SK-N-SH (cell line): Measurements from ENCODE around the gene SPAG5. TPM values are rescaled to one million over a fixed set of nuclear protein-coding genes. Genes with fewer than 3 reads are reported as not detected.

Experiments used
- CTCF ChIA-PET: fragments of 300-600, 350-600 bp; formaldehyde crosslinking; extraction: SDS; loops from one replicate; lab custom pipeline; 2021; lab: Yijun Ruan, JAX
- POLR2A ChIA-PET: fragments of 350-600 bp; sonication (Branson Sonifier 250); formaldehyde crosslinking; extraction: SDS; loops from one replicate; lab custom pipeline; 2020; ENCODE audit warnings: antibody characterized with exemption, inconsistent platforms; lab: Yijun Ruan, JAX
- DNase-seq: peaks from one replicate; pipeline ENCODE4 v3.0.0; 2012
- H2AFZ ChIP-seq: fragments of 200-600 bp; sonication (generic); 2 replicates; pipeline ENCODE4 v1.8.1; 2016; ENCODE audit warnings: antibody characterized with exemption, mild to moderate bottlenecking, low read depth
- H3F3A ChIP-seq: fragments of 200-600 bp; sonication (generic); replicated peaks from 2 replicates; pipeline ENCODE3; 2016; ENCODE audit warnings: antibody characterized with exemption, mild to moderate bottlenecking; ENCODE audit not compliant: insufficient read depth
- H3K27ac ChIP-seq, 2 experiments: fragments of 200-500 bp in 1 of 2; fragments of 200-600 bp in 1 of 2; sonication (Bioruptor generic) in 1 of 2; sonication (generic), shearing (Covaris generic) in 1 of 2; 2 replicates each; pipeline versions ENCODE4 v1.5.1 to v1.6.1; 2014 to 2016; ENCODE audit warnings: low read depth in 2 of 2, inconsistent platforms in 1 of 2, low read length in 1 of 2, mild to moderate bottlenecking in 1 of 2, mixed read lengths in 1 of 2
- H3K27me3 ChIP-seq: fragments of 200-600 bp; sonication (generic), shearing (Covaris generic); 2 replicates; pipeline ENCODE4 v1.6.1; 2016; ENCODE audit warnings: mixed run types; ENCODE audit not compliant: insufficient read depth
- H3K36me3 ChIP-seq, 2 experiments: fragments of 200-500 bp in 1 of 2; fragments of 200-600 bp in 1 of 2; sonication (Bioruptor generic) in 1 of 2; sonication (generic) in 1 of 2; replicated peaks in 1 of 2; 2 replicates each; pipeline versions ENCODE3 to v1.5.1; 2014 to 2016; ENCODE audit warnings: low read length in 1 of 2, mild to moderate bottlenecking in 1 of 2; ENCODE audit not compliant: insufficient read depth in 2 of 2, control insufficient read depth in 1 of 2
- H3K4me1 ChIP-seq, 2 experiments: fragments of 200-500 bp in 1 of 2; fragments of 200-600 bp in 1 of 2; sonication (Bioruptor generic) in 1 of 2; sonication (generic), shearing (Covaris generic) in 1 of 2; 2 replicates each; pipeline versions ENCODE4 v1.5.1 to v1.6.1; 2014 to 2016; ENCODE audit warnings: low read depth in 1 of 2, low read length in 1 of 2, mixed run types in 1 of 2; ENCODE audit not compliant: insufficient read depth in 2 of 2, control insufficient read depth in 1 of 2
- H3K4me2 ChIP-seq: fragments of 200-600 bp; sonication (generic), shearing (Covaris generic); 2 replicates; pipeline ENCODE4 v1.6.1; 2017; ENCODE audit warnings: mixed run types
- H3K4me3 ChIP-seq, 2 experiments: fragments of 200-500 bp in 1 of 2; fragments of 200-600 bp in 1 of 2; sonication (Bioruptor generic) in 1 of 2; sonication (generic), shearing (Covaris generic) in 1 of 2; 2 replicates each; pipeline versions ENCODE4 v1.5.1 to v1.8.1; 2014 to 2016; ENCODE audit warnings: low read depth in 2 of 2, inconsistent platforms in 1 of 2, low read length in 1 of 2, mild to moderate bottlenecking in 1 of 2, mixed read lengths in 1 of 2, moderate library complexity in 1 of 2
- H3K79me2 ChIP-seq: fragments of 200-600 bp; sonication (generic); 2 replicates; pipeline ENCODE4 v1.8.1; 2017; ENCODE audit warnings: mild to moderate bottlenecking; ENCODE audit not compliant: insufficient read depth
- H3K9ac ChIP-seq: fragments of 200-600 bp; sonication (generic); 2 replicates; pipeline ENCODE4 v1.6.1; 2017; ENCODE audit warnings: mixed run types
- H3K9me2 ChIP-seq: fragments of 200-600 bp; sonication (generic); 2 replicates; pipeline ENCODE4 v1.6.1; 2017; ENCODE audit warnings: mixed run types
- H3K9me3 ChIP-seq: fragments of 200-600 bp; sonication (generic); 2 replicates; pipeline ENCODE4 v1.6.1; 2017; ENCODE audit warnings: mixed run types, mild to moderate bottlenecking, moderate library complexity
- H4K20me1 ChIP-seq: fragments of 200-600 bp; sonication (generic); 2 replicates; pipeline ENCODE4 v1.6.1; 2017; ENCODE audit warnings: mild to moderate bottlenecking, mixed run types; ENCODE audit not compliant: insufficient read depth
- CHD2 ChIP-seq: fragments of 150-350 bp; IDR thresholded peaks from 2 replicates; pipeline ENCODE4 v1.6.1; 2018; ENCODE audit warnings: low read length; ENCODE audit not compliant: partially characterized antibody
- FOSL2 ChIP-seq: IDR thresholded peaks from 2 replicates; pipeline ENCODE4 v1.4.0; 2012; ENCODE audit warnings: low read depth, mild to moderate bottlenecking, moderate library complexity, borderline replicate concordance
- FOXJ3 ChIP-seq: sonication (generic); formaldehyde crosslinking; IDR thresholded peaks from 2 replicates; pipeline ENCODE4 v1.5.1; 2020; ENCODE audit warnings: mild to moderate bottlenecking, missing genetic modification reagents
- FOXM1 ChIP-seq: IDR thresholded peaks from 2 replicates; pipeline ENCODE4 v1.4.0; 2012; ENCODE audit warnings: low read depth, mild to moderate bottlenecking
- GABPA ChIP-seq: IDR thresholded peaks from 2 replicates; pipeline ENCODE4 v1.4.0; 2012; ENCODE audit warnings: low read depth, mild to moderate bottlenecking
- JUND ChIP-seq: IDR thresholded peaks from 2 replicates; pipeline ENCODE4 v1.4.0; 2012
- MAX ChIP-seq: IDR thresholded peaks from 2 replicates; pipeline ENCODE4 v1.4.0; 2012; ENCODE audit warnings: low read depth
- MEF2A ChIP-seq: IDR thresholded peaks from 2 replicates; pipeline ENCODE4 v1.4.0; 2012; ENCODE audit warnings: low read depth, borderline replicate concordance
- MXI1 ChIP-seq: IDR thresholded peaks from 2 replicates; pipeline ENCODE4 v1.6.1; 2012; ENCODE audit warnings: mild to moderate bottlenecking, low read depth, low read length, improper control_type of control experiment
- NFIC ChIP-seq: IDR thresholded peaks from 2 replicates; pipeline ENCODE4 v1.4.0; 2012; ENCODE audit warnings: borderline replicate concordance
- PBX3 ChIP-seq: IDR thresholded peaks from 2 replicates; pipeline ENCODE4; 2012
- POLR2AphosphoS5 ChIP-seq: IDR thresholded peaks from 2 replicates; pipeline ENCODE4 v1.6.1; 2012; ENCODE audit warnings: low read depth, low read length
- RAD21 ChIP-seq: IDR thresholded peaks from 2 replicates; pipeline ENCODE4 v1.6.1; 2012; ENCODE audit warnings: mild to moderate bottlenecking, low read length
- REST ChIP-seq: IDR thresholded peaks from 2 replicates; pipeline ENCODE4 v1.6.1; 2012; ENCODE audit warnings: mild to moderate bottlenecking, low read depth, low read length, moderate library complexity
- RXRA ChIP-seq: IDR thresholded peaks from 2 replicates; pipeline ENCODE4 v1.4.0; 2012; ENCODE audit warnings: low read depth, mild to moderate bottlenecking, borderline replicate concordance
- SIN3A ChIP-seq: IDR thresholded peaks from 2 replicates; pipeline ENCODE4 v1.6.1; 2012; ENCODE audit warnings: low read depth, mild to moderate bottlenecking, low read length, moderate library complexity, borderline replicate concordance
- TAF1 ChIP-seq: IDR thresholded peaks from 2 replicates; pipeline ENCODE4 v1.6.1; 2012; ENCODE audit warnings: low read depth, mild to moderate bottlenecking, low read length, moderate library complexity, borderline replicate concordance
- TCF12 ChIP-seq: IDR thresholded peaks from 2 replicates; pipeline ENCODE4 v1.4.0; 2012
- USF1 ChIP-seq: IDR thresholded peaks from 2 replicates; pipeline ENCODE4 v1.4.0; 2012; ENCODE audit warnings: low read depth, borderline replicate concordance
- USF2 ChIP-seq: fragments of 150-350 bp; IDR thresholded peaks from 2 replicates; pipeline ENCODE4 v1.6.1; 2017; ENCODE audit warnings: antibody characterized with exemption, low read length, low read depth, borderline replicate concordance
- YY1 ChIP-seq: IDR thresholded peaks from 2 replicates; pipeline ENCODE4 v1.4.0; 2012; ENCODE audit warnings: low read depth, mild to moderate bottlenecking
- WGBS: methylation state at CpG from one replicate; pipeline ENCODE4 v1.1.6; 2017; ENCODE audit warnings: low lambda C conversion rate; 5-methylcytosine and 5-hydroxymethylcytosine counted together
- polyA plus RNA-seq, 3 experiments: library from polyadenylated mRNA; depleted of rRNA; stranded (reverse); fragments of >200 nt; gene quantifications; 2 replicates each; pipeline ENCODE4 v1.2.3, GENCODE V29; 2012

SPAG5 gene
- polyA plus RNA-seq, 1 of the 3 experiments (the other 2 are of a cell fraction): 36.5 TPM

- TF ChIP-seq RAD21 (no peak), USF1 (no peak)
- TF ChIP-seq, all 33 proteins: peak for 0
Observed at GRCh38 chr17:28584434-28584833, 14.4 kb downstream of the SPAG5 start (continued).

GRCh38 chr17:28582513-28582912, 16.3 kb downstream of the SPAG5 start:
- Histone ChIP-seq H3K9me2 (no peaks in the 10 kb centered on the region), H2AFZ (no peak overlapping the region), H3K27ac (no peak overlapping the region), H3K27me3 (no peaks in the 10 kb centered on the region), H3K4me2 (no peak overlapping the region), H3K9ac (no peak overlapping the region), H3F3A (peaks cover 12% of the 10 kb centered on the region), H3K4me3 (no peak overlapping the region), H3K4me1 (no peaks in the 10 kb centered on the region), H3K79me2 (no peaks in the 10 kb centered on the region), H3K36me3 (peaks cover 38 to 79% of the 10 kb centered on the region in 2 experiments), H4K20me1 (no peaks in the 10 kb centered on the region), H3K9me3 (no peaks in the 10 kb centered on the region)
- TF ChIP-seq MEF2A (no peak), PBX3 (no peak), RXRA (no peak), TAF1 (no peak), FOSL2 (no peak), USF2 (no peak), YY1 (no peak), POLR2AphosphoS5 (no peak), MAX (no peak), TCF12 (no peak), MXI1 (no peak), SIN3A (no peak), GABPA (no peak), FOXJ3 (CRISPR knock-in tag) (no peak), NFIC (no peak), USF1 (no peak), FOXM1 (no peak), REST (no peak), JUND (no peak), CHD2 (no peak)
- 100% methylated on average over 2 of the region's 2 CpGs for WGBS
- POLR2A ChIA-PET: no interaction called here
- CTCF ChIA-PET: interaction anchor here (0.6 to 1.3 kb wide), 3 partner anchors 31 to 89 kb away, joined by 3 to 4 read pairs (median 3); no protein-coding TSS in a partner anchor
- no peak for DNase-seq
